Glomerular visceral epithelial cell (primary cell): ENCODE measurements around the gene RAP1GAP.

ENCODE experiments used
- DNase-seq: peaks from one replicate; pipeline ENCODE4 v3.0.0-alpha.2; 2016; ENCODE audit errors: extremely low spot score

Gene RAP1GAP

DNA sequence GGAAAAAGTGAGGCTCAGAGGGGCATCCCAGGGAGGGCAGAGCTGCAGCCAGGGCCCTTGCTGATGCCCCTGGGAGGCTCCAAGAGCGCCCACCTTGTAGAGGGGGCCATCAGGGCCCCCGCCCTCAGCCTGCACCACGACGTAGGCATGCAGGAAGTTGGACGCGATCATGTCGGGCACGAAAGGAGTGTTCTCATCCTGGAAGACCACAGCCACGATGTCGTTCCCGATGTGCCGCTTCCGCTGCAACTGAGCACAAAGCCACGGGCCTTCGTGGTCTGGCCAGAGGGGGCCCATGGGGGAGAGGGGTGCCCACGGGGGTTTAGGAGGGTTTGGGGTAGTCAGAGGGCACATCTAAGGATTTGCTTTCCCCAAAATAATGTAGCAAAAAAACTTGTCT, 59.1 kb downstream of the RAP1GAP start:
- no peak for DNase-seq

DNA sequence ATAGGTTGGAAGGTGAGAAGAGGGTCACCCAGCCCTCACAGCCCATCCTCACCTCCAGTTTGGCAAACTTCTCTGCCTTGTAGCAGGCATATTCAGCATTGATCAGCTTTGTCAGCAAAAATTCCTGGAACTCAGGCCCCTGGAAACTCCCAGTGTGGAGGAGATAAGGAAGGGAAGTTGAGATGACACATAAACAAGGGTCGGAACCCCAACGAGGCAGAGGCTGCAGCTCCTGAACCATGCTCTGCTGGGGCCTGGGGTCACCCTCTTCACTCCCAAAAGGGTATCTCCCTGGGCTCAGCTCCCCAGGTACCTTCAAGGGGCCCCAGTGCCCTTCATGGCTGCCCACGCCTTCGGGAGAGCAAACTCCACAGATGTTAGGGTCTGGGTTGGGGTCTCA, 60.4 kb downstream of the RAP1GAP start:
- DNase-seq: no peak

- peak; percentile 12 for DNase-seq
Observed at GRCh38 chr1:21607549-21608529, 61.3 kb downstream of the RAP1GAP start.

DNA sequence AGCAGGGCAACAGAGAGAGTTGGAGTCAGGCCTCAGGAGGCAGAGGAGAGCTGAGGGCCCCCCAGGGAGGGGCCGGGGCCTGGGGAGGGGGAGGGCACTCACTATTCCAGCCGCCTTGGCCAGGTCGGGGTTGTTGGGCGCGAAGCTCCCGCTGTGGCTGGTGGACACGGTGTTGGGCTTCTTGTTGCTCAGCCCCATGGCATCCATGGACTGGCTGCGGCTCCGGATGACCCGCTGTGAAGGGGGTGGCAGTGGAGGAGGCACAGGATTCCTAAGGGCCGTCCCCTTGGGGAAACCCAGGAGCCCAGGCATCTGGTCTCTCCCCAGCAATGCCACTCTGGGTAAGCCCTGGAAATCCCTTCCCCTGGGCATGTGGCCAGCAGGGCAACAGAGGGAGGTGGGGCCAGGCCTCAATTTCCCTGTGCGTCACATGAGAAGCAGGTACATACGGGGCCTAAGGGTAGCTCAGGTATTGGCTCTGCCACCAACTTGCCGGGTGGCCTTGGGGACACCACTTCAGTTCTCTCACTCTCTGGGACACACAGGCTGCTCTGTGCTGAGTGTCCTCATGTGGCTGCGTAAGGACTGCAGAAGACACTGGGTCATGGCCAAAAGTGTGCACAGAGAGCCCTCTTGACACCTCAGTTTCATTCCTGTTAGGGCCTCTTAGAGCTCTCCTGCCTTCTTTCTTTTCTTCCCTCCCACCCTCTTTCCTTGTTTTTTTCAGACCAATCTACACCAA, 63.0 kb downstream of the RAP1GAP start:
- DNase-seq: no peak

GRCh38 chr1:21605012-21605715, 64.0 kb downstream of the RAP1GAP start:
- DNase-seq: no peak

- DNase-seq: peak; percentile 21
Observed at GRCh38 chr1:21604208-21604957, 64.8 kb downstream of the RAP1GAP start.

DNA sequence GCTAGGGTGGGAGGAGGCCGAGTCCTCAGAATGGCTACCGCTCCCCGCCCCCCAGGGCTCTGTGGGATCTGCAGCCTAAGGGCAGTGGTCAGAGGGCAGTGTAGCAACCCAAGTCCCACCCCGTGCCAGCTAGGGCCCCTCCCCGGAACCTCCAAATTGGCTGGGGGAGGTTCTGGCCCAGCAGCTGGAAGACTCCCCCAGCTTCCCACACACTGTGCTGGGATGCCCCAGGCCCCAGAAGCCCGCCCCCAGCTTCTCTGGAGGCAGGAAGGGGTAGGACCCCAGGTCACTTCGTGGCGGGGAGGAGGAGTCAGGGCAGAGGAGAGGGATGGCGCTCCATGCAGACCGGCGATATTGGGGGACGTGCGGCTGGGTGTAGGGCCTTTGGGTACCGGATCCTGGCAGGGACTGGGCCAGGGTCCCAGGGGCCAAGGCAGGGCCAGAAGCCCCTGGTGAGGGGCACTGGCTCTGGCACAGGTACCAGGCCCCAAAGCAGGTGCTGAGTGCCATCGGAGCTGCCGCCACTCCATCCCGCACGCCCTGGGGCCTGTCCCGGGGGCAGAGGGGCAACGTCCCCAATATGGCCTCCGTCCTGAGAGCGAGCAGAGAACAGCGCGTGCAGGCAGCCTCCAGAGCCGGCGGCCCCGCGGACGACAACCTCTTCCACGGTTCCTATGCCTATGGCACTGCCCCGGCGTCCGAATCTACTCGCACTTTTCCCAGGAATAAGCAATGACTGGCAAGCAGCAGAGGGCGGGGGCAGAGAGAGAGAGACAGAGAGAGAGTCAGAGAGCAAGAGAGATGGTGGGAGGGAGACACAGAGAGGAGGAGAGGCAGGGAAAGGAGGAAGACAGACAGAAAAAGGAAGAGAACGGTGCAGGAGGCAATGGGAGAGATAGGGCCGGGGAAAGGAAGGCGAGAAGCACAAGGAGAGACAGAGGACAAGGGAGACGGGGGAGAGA, 65.7 kb downstream of the RAP1GAP start:
- DNase-seq: no peak

DNA sequence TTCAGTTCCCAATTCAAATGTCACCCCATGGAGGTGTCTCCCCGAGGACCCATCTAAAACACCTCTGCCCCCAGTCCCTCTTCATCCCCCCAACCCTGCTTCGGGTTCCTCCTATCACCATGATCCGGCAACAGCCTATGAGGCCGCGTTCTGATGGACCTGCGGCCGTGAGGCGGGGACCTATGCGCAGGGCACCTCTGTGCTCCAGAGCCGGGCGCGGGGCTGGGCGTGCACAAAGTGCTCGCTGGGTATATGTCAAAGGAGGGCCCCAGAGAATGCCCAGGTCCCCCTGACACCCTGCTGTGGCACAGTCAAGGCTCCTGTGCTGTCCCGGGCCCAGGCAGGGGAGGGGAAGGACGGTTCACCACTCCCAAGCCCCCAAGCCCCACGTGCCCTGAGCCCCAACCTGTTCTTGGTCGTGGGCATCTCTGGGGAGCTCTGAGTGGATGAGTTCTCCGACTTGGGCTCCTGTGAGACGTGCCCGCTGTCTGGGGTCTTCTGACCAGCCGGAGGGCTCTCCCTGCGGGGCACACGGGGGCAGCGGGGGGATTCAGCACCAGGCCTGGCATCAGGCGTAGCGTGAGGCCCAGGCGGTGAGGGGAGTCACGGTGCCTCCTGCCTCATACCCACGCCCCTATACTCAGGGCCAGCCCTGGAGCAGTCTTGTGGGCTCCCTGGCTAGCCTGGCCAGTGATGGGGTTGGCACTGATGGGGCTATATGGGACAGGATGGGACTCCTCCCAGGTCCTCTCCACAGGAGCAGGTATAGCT, 67.7 kb downstream of the RAP1GAP start:
- no peak for DNase-seq

DNA sequence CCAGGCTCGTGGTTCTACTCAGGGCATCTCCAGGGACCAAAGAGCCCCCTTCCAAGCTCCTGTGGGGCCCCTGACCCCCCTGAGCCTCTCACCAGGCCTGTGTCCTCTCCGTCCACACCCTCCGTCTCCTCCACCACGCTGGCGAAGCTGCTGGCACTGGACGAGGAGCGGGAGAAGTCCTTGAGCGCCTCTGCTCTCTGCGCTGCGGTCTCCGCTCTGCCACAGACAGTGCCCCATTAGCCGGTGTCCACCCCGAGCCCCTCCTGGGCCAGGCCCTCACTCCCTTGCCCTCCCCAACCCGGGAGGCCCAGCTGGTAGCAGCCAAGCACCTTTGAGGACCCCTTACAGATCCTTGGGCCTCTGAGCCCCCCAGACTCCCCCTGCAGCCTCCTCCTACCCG, 69.8 kb downstream of the RAP1GAP start:
- DNase-seq: no peak

GRCh38 chr1:21598904-21599303, 70.3 kb downstream of the RAP1GAP start:
- no peak for DNase-seq

- DNase-seq: no peak
Observed at GRCh38 chr1:21598417-21598816, 70.7 kb downstream of the RAP1GAP start.

GRCh38 chr1:21597753-21598152, 71.4 kb downstream of the RAP1GAP start:
- DNase-seq: no peak

- no peak for DNase-seq
Observed at GRCh38 chr1:21596628-21597027, 72.5 kb downstream of the RAP1GAP start.

DNA sequence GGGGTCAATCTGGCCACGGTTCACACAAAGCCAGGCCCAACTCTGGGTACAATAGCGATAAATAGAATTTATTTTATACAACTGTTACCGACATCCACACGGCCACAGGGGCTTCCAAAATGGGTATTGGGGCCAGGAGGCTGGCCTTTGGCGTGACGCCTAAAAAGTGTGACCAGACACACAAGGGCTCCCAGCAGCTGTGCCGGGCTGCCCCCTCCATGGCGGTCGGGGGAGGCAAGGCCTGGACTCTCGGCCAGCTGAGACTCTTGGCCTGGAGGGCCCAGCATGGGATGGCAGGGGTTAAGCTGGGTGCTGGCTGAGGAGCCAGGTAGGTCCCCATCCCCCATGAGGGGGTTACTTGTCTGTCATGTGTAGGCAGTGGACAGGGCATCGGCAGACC, 73.0 kb downstream of the RAP1GAP start:
- no peak for DNase-seq

DNA sequence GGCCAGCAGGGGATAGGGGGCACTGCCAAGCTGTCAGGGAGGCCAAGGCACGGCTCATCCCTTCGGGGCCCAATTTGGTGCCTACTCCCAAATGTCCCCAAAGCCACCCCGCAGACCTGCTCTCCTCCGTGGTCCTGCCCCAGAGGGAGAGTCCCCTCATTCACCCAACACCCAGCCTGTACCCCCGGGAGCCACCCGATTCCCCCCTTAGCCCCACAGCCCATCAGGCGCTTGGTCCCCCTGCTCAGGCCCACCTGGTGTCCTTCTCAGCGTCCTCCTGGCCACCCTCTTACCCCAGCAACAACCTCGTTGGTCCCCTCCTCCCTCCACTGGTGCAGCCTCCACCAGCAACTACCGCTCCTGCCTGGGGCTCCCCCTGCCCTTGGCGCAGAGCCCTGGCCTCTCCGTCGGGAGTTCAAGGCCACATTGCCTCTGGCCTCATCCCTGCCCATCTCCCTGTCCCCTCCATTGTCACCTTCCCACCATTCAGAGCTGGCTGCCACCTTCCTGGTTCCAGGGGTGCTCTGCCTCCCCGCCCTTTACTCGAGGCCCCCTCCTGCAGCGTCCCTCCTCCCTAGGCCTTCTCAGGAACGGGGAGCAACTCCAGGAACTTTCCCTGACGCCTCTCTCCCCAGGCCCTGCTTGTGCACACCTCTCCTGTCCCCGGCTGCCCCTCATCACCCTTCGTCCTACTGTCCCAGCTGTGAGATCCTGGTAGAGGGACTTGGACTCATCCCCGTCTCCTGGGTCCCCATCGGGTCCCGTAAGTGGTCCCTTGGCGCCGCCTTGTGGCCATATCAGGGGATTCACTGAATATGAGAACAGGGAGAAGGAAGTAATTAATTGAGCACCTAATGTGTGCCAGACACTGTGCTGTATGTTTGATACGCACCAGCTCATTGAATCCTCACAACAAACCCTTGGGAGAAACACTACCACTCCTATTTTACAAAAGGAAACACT, 73.9 kb downstream of the RAP1GAP start:
- peak; percentile 53 for DNase-seq

DNA sequence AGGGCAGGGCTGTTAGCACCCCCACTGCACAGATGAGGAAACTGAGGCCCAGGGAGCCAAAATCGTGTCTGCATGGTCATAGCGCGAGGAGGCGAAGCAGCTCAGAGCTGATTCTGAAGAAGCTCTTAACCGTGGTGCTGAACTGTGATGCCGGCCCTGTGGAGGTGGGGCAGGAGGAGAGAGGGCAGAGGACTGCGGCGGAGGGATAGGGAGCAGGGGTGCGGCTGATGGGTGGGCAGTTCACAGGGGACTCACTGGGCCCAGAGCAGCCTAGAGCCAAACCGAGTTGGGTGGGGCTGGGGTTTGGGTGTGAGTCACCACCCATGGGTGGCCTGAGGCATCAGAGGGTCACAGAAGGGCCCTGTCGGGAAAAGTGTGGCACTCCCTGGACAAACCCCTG, 74.7 kb downstream of the RAP1GAP start:
- DNase-seq: no peak

GRCh38 chr1:21593231-21593630, 75.9 kb downstream of the RAP1GAP start:
- no peak for DNase-seq

DNA sequence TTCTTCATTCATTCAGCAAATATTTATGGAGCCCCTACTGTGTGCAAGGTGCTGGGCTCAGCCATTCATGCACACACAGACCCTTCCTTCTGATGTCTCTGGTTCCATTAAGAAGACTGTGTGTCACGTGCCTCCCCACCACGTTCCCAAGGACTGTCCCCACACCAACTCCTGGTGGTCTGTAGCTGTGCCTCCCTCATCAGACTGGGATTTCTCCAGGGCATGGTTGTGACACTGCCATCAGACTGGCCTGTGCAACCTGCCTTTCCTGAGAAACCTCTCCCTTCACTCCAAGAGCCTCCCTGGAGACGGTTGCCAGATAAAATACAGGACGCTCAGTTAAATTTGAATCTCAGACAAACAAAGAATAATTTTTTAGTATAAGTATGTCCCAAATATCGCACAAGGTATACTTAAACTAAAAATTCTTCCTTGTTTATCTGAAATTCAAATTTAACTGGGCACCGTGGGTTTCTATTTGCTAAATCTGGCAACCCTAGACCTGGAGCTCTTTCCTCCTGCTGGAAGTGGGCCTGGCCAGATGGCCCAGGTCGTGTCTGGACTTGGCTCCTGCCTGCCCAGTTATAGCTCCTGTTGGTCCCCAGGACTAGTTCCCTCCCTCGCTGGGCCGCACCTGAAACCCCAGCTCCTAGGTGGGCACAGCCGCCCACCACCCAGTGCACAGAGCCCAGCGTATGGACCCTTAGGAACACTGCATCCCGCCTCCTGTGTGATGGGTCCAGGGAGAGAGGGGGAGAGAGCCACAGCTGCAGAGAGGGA, 76.9 kb downstream of the RAP1GAP start:
- DNase-seq: no peak
